ENCODE measurements around the gene ANO7. TPM values are rescaled to one million over a fixed set of nuclear protein-coding genes. Genes with fewer than 3 reads are reported as not detected.
A peak's percentile ranks its signal among the peaks of the same experiment; 100 is the strongest.

The ANO7 gene
- total RNA-seq, 2 experiments from 2014 or later: 2.1 to 2.4 TPM

DNA sequence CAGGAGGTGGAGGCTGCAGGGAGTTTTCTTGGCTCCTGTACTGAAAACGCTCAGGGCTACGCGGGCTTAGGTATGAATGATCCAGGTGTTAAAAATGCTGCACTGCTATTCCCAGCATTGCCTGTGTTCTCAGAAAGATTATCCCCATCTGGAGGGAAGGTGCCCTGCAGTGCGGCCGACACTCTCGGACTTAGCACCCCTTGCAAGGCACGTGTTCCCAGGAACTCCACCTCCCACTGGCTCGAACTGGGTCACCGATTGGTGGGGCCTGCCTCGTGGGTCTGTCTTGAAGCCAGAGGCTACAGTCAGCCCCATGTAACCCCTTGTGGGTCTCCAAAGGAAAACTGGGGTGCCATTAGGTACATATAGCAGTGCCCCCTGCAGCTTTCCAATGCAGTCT, 25.7 kb downstream of the ANO7 start:
- CTCF ChIA-PET: interaction anchor here (0.7 kb wide), 1 partner anchor 442 kb away, joined by 3 read pairs; no protein-coding TSS in a partner anchor
- no peaks in the 10 kb centered on the region for H3K36me3 Mint-ChIP-seq (ENCODE audit: low read depth)
- intact Hi-C loops (cut with DNase I, micrococcal nuclease): loop anchor here in 1 of 2 experiments (10.0 kb wide), 1 partner anchor 671 kb away; no protein-coding TSS in a partner anchor
- DNase-seq: no peak
- H3K4me3 Mint-ChIP-seq: no peak overlapping the region
- no peaks in the 10 kb centered on the region for H3K9me3 Mint-ChIP-seq (ENCODE audit: low read depth)
- peaks cover 8% of the 10 kb centered on the region for H3K4me1 Mint-ChIP-seq
- no peak overlapping the region for H3K27ac Mint-ChIP-seq
- POLR2A ChIA-PET: interaction anchor here (0.7 kb wide), 1 partner anchor 57 kb away, joined by 3 read pairs; no protein-coding TSS in a partner anchor
- peaks cover 2% of the 10 kb centered on the region for H3K27me3 Mint-ChIP-seq
- ATAC-seq: no peak

DNA sequence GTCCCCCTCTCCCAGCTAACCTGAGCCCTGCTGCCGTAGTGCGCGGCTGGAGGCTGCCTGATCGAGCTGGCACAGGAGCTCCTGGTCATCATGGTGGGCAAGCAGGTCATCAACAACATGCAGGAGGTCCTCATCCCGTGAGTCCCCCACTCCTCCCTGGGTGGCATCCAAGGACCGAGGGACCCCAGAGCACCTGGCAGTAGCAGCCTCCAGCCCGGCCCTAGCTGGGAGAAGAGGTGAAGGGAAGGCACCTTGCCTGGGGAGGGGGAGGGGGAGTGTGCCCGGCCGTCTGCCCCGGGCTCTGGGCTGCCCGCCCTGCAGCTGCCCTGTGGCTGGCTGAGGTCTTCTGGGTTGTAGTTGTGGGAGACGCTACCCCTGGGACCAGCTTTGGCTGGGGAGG, 26.3 kb downstream of the ANO7 start:
- POLR2A ChIA-PET: no interaction called here
- no peaks in the 10 kb centered on the region for H3K36me3 Mint-ChIP-seq (ENCODE audit: low read depth)
- H3K27me3 Mint-ChIP-seq: peaks cover 2% of the 10 kb centered on the region
- CTCF ChIA-PET: interaction anchor here (0.7 kb wide), 1 partner anchor 441 kb away, joined by 3 read pairs; no protein-coding TSS in a partner anchor
- DNase-seq (no peak), ATAC-seq (no peak)
- no peak overlapping the region for H3K4me3 Mint-ChIP-seq
- no peak overlapping the region for H3K27ac Mint-ChIP-seq
- H3K9me3 Mint-ChIP-seq (ENCODE audit: low read depth): no peaks in the 10 kb centered on the region
- peaks cover 9% of the 10 kb centered on the region for H3K4me1 Mint-ChIP-seq
- intact Hi-C loops (cut with DNase I, micrococcal nuclease): loop anchor here in 1 of 2 experiments (5.0 to 10.0 kb wide), 4 partner anchors 137 to 670 kb away; no protein-coding TSS in a partner anchor

DNA sequence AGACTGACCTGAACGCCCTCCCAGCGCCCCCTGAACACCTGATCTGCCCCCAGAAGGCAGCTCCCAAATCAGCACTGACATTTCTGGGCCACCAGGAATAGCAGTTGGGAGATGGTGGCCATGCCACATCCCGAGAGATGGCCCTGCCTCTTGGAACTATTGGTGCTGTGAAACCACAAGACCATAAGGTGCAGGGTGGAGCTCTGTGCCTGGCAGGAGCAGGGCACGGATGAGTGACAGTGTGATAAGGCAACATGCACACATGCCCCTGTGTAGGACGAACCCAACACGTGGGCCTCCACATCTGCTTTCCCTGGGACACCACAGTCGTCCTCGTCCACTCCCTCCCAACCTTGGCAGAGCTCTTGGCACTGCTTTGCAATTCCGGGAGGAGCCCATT, 26.9 kb downstream of the ANO7 start:
- no peak for ATAC-seq
- CTCF ChIA-PET: no interaction called here
- no peak overlapping the region for H3K4me3 Mint-ChIP-seq
- no peak for DNase-seq
- H3K27me3 Mint-ChIP-seq: peaks cover 2% of the 10 kb centered on the region
- H3K9me3 Mint-ChIP-seq (ENCODE audit: low read depth): no peaks in the 10 kb centered on the region
- intact Hi-C loops (cut with DNase I, micrococcal nuclease): loop anchor here in 1 of 2 experiments (5.0 to 10.0 kb wide), 4 partner anchors 138 to 669 kb away; no protein-coding TSS in a partner anchor
- H3K36me3 Mint-ChIP-seq (ENCODE audit: low read depth): no peaks in the 10 kb centered on the region
- H3K27ac Mint-ChIP-seq: no peak overlapping the region
- peaks cover 9% of the 10 kb centered on the region for H3K4me1 Mint-ChIP-seq
- POLR2A ChIA-PET: no interaction called here

DNA sequence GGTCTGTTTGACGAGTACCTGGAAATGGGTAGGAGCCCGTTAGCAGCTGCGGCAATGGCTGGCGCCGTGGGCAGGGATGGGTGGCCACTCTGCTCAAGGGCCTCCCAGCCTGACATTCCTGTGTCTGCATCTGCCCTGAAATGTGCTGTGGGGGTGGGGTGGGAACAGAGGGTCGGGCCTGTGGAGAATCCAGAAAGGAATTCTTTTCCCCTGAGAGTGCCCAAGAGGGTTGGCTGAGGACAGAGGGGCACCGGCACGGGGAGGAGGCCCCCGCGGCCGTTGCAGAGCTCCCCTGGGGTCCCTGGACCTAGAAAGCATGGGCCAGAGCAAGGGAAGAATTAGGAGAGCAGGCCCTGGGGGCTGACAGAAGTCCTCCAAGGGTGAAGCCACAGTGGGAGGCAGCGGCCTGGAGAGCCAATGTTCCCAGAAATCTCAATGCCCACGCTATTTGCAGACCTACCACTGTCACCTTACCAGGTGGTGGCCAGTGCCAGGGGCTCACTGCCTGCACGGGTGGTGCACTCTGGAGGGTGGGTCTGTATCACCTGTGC, 27.8 kb downstream of the ANO7 start:
- CTCF ChIA-PET: interaction anchor here (0.8 kb wide), 1 partner anchor 113 kb away, joined by 3 read pairs; no protein-coding TSS in a partner anchor
- Mint-ChIP-seq H3K27ac (no peak overlapping the region), H3K4me1 (peaks cover 9% of the 10 kb centered on the region), H3K36me3 (ENCODE audit: low read depth) (no peaks in the 10 kb centered on the region), H3K9me3 (ENCODE audit: low read depth) (no peaks in the 10 kb centered on the region), H3K27me3 (peaks cover 2% of the 10 kb centered on the region), H3K4me3 (peak overlapping the region; percentile 56)
- no peak for DNase-seq
- ATAC-seq: no peak
- POLR2A ChIA-PET: no interaction called here
- intact Hi-C loops (cut with DNase I, micrococcal nuclease): loop anchor here in 1 of 2 experiments (5.0 to 10.0 kb wide), 4 partner anchors 139 to 669 kb away; no protein-coding TSS in a partner anchor

DNA sequence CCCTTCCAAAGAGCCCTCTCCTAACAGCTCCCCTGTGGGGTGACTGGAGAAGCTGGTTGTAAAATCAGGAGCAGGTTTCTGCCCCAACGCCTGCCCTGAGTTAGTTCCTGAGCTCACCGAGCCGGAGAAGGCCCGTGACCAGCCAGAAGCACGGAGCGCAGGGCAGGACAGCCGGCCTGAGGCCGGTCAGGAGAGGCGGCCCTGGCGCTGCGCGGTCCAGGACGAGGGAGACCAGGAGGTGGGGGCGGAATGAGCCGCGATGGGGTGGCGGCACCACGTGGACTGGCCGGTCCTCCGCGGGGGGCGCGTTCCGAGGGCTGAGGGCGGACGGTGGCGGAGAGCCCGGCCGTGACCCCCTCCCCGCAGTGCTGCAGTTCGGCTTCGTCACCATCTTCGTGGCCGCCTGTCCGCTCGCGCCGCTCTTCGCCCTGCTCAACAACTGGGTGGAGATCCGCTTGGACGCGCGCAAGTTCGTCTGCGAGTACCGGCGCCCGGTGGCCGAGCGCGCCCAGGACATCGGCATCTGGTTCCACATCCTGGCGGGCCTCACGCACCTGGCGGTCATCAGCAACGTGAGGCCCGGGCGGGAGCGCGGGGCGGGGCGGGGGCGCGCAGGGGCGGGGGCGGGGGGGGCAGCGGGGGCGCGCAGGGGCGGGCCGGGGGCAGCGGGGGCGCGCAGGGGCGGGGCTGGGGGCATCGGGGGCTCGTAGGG, 29.0 kb downstream of the ANO7 start:
- CTCF ChIA-PET: interaction anchor here (0.8 kb wide), 1 partner anchor 114 kb away, joined by 3 read pairs; no protein-coding TSS in a partner anchor
- POLR2A ChIA-PET: no interaction called here
- Mint-ChIP-seq H3K9me3 (ENCODE audit: low read depth) (no peaks in the 10 kb centered on the region), H3K4me1 (peaks cover 9% of the 10 kb centered on the region), H3K27ac (no peak overlapping the region), H3K36me3 (ENCODE audit: low read depth) (no peaks in the 10 kb centered on the region), H3K4me3 (peak overlapping the region; percentile 56), H3K27me3 (peaks cover 2% of the 10 kb centered on the region)
- DNase-seq: peak; percentile 60
- intact Hi-C loops (cut with DNase I, micrococcal nuclease): loop anchor here in 1 of 2 experiments (1.0 to 10.0 kb wide), 9 partner anchors 67 to 667 kb away; partner anchors contain the start of genes DUSP28, HDLBP, MTERF4 and PPP1R7
- peak; percentile 37 for ATAC-seq

DNA sequence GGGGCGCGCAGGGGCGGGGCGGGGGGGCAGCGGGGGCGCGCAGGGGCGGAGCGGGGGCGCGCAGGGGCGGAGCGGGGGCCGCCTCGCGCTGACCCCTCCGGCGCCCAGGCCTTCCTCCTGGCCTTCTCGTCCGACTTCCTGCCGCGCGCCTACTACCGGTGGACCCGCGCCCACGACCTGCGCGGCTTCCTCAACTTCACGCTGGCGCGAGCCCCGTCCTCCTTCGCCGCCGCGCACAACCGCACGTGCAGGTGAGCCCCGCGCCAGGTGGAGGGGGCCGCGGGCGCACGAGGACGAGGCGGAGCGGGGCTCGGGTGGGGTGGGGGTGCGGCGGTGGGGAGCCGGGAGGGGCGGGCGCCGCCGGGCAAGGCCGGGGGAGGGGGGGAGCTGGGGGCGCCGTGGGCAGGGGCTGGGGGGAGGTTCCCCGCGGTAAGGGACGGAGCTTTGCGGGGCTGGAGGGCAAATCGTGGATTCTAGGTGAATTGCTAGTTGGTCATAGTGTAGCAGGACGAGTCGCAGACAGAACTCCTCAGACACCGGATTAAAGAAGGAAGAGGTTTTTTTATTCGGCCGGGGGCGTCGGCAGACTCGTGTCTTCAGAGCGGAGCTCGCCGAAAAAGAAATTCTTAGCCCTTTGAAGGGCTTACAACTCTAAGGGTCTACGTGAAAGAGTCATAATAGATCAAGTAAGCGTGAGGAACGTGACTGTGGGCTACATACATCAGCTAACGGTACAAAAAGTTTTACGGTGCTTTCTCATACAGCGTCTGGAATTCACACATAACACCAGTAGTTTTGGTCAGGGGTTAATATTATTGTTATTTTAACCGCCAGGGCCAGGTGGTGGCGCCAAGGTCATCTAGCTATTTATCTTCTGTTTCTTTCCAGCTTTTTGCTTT, 29.9 kb downstream of the ANO7 start:
- peaks cover 2% of the 10 kb centered on the region for H3K27me3 Mint-ChIP-seq
- ChIA-PET CTCF (interaction anchor here (0.8 to 1.3 kb wide), 5 partner anchors 16 to 652 kb away, joined by 3 to 4 read pairs (median 3); partner anchors contain the start of gene PASK), POLR2A (no interaction called here)
- intact Hi-C loops (cut with DNase I, micrococcal nuclease): loop anchor here in 1 of 2 experiments (1.0 to 10.0 kb wide), 8 partner anchors 68 to 666 kb away; partner anchors contain the start of genes DUSP28, HDLBP, MTERF4 and PPP1R7
- no peaks in the 10 kb centered on the region for H3K36me3 Mint-ChIP-seq (ENCODE audit: low read depth)
- ATAC-seq (peak; percentile 50), DNase-seq (peak; percentile 68)
- peaks cover 12% of the 10 kb centered on the region for H3K4me1 Mint-ChIP-seq
- no peaks in the 10 kb centered on the region for H3K9me3 Mint-ChIP-seq (ENCODE audit: low read depth)
- peak overlapping the region; percentile 70 for H3K27ac Mint-ChIP-seq
- H3K4me3 Mint-ChIP-seq: peak overlapping the region; percentile 77

DNA sequence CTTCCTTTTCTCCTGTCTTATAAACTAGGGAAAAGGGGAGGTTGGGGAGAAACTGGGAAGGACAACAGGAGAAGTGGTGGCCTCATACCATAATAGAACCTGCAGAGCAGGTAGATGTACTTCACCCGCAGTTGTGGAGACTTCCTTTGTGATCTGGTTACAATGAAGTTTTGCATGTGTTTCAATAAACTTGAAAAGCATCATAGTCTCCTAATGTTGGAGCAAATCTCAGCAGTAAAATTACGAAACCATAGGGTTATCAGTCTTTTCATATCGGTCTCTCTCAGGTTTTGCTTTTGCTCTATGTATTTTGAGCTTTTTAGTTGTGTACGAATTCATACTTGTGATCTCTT, 30.5 kb downstream of the ANO7 start:
- Mint-ChIP-seq H3K27me3 (peaks cover 2% of the 10 kb centered on the region), H3K27ac (no peak overlapping the region), H3K4me1 (peaks cover 12% of the 10 kb centered on the region), H3K4me3 (peak overlapping the region; percentile 77), H3K9me3 (ENCODE audit: low read depth) (no peaks in the 10 kb centered on the region), H3K36me3 (ENCODE audit: low read depth) (no peaks in the 10 kb centered on the region)
- ChIA-PET POLR2A (no interaction called here), CTCF (interaction anchor here (0.8 to 1.3 kb wide), 5 partner anchors 15 to 653 kb away, joined by 3 to 4 read pairs (median 3); partner anchors contain the start of gene PASK)
- no peak for ATAC-seq
- intact Hi-C loops (cut with DNase I, micrococcal nuclease): loop anchor here in 1 of 2 experiments (2.0 to 10.0 kb wide), 7 partner anchors 68 to 666 kb away; partner anchors contain the start of genes DUSP28, MTERF4 and PPP1R7
- DNase-seq: no peak

DNA sequence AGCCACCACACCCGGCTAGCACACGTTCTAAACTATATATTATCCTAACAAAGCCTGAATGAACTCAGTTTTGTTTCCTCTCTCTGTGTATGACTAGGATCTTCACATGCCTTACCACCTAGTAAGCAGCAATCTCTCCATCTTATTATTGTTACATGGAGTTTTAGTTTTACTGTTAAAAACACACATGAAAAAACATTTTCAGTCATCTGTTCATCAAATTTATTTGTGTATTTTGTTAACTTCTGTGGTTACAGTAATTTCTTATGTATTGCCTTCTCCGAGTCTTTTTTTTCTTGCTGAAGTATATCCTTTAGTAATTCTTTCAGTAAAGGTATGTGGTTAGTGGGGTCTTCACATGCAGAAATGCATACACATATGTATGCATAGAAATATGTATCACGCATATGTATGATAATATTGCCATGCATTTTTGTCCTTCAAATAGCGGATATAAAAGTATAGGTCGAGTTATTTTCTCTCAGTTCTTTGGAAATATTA, 31.4 kb downstream of the ANO7 start:
- Mint-ChIP-seq H3K27me3 (peaks cover 2% of the 10 kb centered on the region), H3K36me3 (ENCODE audit: low read depth) (no peaks in the 10 kb centered on the region), H3K9me3 (ENCODE audit: low read depth) (no peaks in the 10 kb centered on the region), H3K4me3 (peak overlapping the region; percentile 77), H3K27ac (no peak overlapping the region), H3K4me1 (peaks cover 12% of the 10 kb centered on the region)
- ChIA-PET POLR2A (no interaction called here), CTCF (no interaction called here)
- ATAC-seq: no peak
- intact Hi-C loops (cut with DNase I, micrococcal nuclease): loop anchor here in 1 of 2 experiments (2.0 to 10.0 kb wide), 7 partner anchors 69 to 665 kb away; partner anchors contain the start of genes DUSP28, MTERF4 and PPP1R7
- no peak for DNase-seq

DNA sequence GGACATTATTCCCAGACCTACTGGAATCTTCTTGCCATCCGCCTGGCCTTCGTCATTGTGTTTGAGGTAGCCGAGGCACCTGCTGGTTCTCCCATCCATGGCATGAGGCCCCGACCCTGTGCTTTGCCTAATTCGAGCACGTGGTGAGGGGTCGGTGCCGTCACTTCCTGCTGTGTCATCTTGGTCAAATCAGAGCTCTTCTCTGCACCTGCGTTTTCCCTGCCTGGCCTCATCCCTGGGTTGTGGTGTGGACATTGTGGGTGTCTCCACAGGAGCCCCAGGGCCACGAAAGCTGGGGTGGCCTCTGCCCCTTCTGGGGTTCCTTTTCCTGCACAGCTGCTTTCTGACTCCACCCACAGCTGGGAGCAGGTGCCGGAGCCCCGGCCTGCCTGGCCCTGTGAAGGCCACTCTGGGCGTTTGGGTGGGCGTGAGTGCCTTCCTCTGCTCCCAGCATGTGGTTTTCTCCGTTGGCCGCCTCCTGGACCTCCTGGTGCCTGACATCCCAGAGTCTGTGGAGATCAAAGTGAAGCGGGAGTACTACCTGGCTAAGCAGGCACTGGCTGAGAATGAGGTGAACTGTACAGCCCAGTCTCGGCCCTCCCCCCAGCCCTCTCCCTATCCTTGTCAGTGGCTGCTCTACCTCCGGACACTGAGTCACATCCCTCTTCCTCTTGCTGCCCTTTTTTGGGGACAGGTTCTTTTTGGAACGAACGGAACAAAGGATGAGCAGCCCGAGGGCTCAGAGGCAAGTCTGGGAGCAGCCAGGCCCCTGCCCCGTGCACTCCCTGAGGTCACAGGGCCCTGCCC, 34.9 kb downstream of the ANO7 start:
- no peak for ATAC-seq

More for the DNA sequence above, 34.9 kb downstream of the ANO7 start:
- intact Hi-C loops (cut with DNase I, micrococcal nuclease): no loop called here
- DNase-seq: peak; percentile 43
- Mint-ChIP-seq H3K9me3 (ENCODE audit: low read depth) (no peaks in the 10 kb centered on the region), H3K36me3 (ENCODE audit: low read depth) (peaks cover 18% of the 10 kb centered on the region), H3K27me3 (peaks cover 1% of the 10 kb centered on the region), H3K4me3 (no peak overlapping the region), H3K27ac (no peak overlapping the region), H3K4me1 (peaks cover 12% of the 10 kb centered on the region)
- ChIA-PET POLR2A (no interaction called here), CTCF (interaction anchor here (0.6 to 1.3 kb wide), 2 partner anchors 16 to 73 kb away, joined by 3 to 4 read pairs; partner anchors contain the start of gene PPP1R7)
